GM12892 (cell line): ENCODE data around the gene ST6GALNAC4.

Experiments
- POLR2A ChIP-seq: IDR thresholded peaks from 2 replicates; pipeline ENCODE4 v1.6.1; 2011; ENCODE audit warnings: low read depth, low read length, control low read depth
- POLR2AphosphoS5 ChIP-seq: IDR thresholded peaks from 2 replicates; pipeline ENCODE4 v1.6.1; 2011; ENCODE audit warnings: low read depth, low read length, control low read depth
- TAF1 ChIP-seq: IDR thresholded peaks from 2 replicates; pipeline ENCODE4 v1.6.1; 2011; ENCODE audit warnings: low read depth, mild to moderate bottlenecking, control low read depth, low read length, borderline replicate concordance

- TF ChIP-seq POLR2A (no peak), TAF1 (no peak), POLR2AphosphoS5 (no peak)
Measured at GRCh38 chr9:127940593-127940992, 23.8 kb upstream of the ST6GALNAC4 start.
